SU-DHL-6 (cell line): ENCODE data around the gene C10orf105.

Experiments used
- H2AFZ ChIP-seq: fragments of 200-600 bp; sonication (generic); 2 replicates; pipeline ENCODE4 v1.6.1; 2014; ENCODE audit warnings: low read depth, mild to moderate bottlenecking, moderate library complexity, mixed read lengths, antibody characterized with exemption, low read length; ENCODE audit not compliant: severe bottlenecking
- H3F3A ChIP-seq: fragments of 200-600 bp; shearing (Covaris generic); 2 replicates; pipeline ENCODE4 v1.6.0; 2016; ENCODE audit warnings: antibody characterized with exemption, mild to moderate bottlenecking; ENCODE audit not compliant: insufficient read depth
- H3K27ac ChIP-seq: fragments of 200-600 bp; sonication (generic); 2 replicates; pipeline ENCODE4 v1.5.1; 2016; ENCODE audit warnings: low read depth, mild to moderate bottlenecking, low read length, moderate library complexity, mixed read lengths
- H3K27me3 ChIP-seq: fragments of 200-600 bp; sonication (generic), shearing (Covaris generic); 2 replicates; pipeline ENCODE4 v1.6.0; 2014; ENCODE audit warnings: mild to moderate bottlenecking, low read length
- H3K36me3 ChIP-seq: fragments of 200-600 bp; sonication (generic); 2 replicates; pipeline ENCODE4 v1.6.1; 2014; ENCODE audit warnings: mild to moderate bottlenecking, low read length, mixed read lengths
- H3K4me2 ChIP-seq: fragments of 300-600, 200-600 bp; shearing (Covaris generic), sonication (generic); 2 replicates; pipeline ENCODE4 v1.6.0; 2014; ENCODE audit warnings: low read length, low read depth, mild to moderate bottlenecking; ENCODE audit not compliant: poor library complexity, severe bottlenecking
- H3K4me3 ChIP-seq: fragments of 200-600 bp; sonication (generic); 2 replicates; pipeline ENCODE4 v1.5.1; 2014; ENCODE audit warnings: antibody characterized with exemption, low read length, mild to moderate bottlenecking, mixed read lengths; ENCODE audit not compliant: insufficient read depth, poor library complexity, severe bottlenecking
- H3K79me2 ChIP-seq: fragments of 200-600 bp; sonication (generic); 2 replicates; pipeline ENCODE4 v1.6.1; 2014; ENCODE audit warnings: mild to moderate bottlenecking, low read length, moderate library complexity; ENCODE audit not compliant: insufficient read depth
- H3K9ac ChIP-seq: fragments of 200-600 bp; sonication (generic); 2 replicates; pipeline ENCODE4 v1.7.0; 2014; ENCODE audit warnings: mild to moderate bottlenecking, low read length
- H3K9me2 ChIP-seq: fragments of 200-600 bp; sonication (generic); replicated peaks from 2 replicates; pipeline ENCODE4 v1.6.1; 2014; ENCODE audit warnings: low read length; ENCODE audit not compliant: insufficient read depth
- H3K9me3 ChIP-seq: fragments of 200-600 bp; sonication (generic); 2 replicates; pipeline ENCODE4 v1.6.1; 2014; ENCODE audit warnings: low read length, mixed read lengths; ENCODE audit not compliant: insufficient read depth
- H4K20me1 ChIP-seq: fragments of 200-600 bp; sonication (generic); 2 replicates; pipeline ENCODE4 v1.6.1; 2014; ENCODE audit warnings: low read depth, mild to moderate bottlenecking, antibody characterized with exemption, low read length, moderate library complexity, mixed read lengths
- CTCF ChIP-seq: fragments of 200-600 bp; sonication (generic); IDR thresholded peaks from one replicate; pipeline ENCODE4 v1.5.1; 2017; ENCODE audit warnings: antibody characterized with exemption, mild to moderate bottlenecking, low read length, moderate library complexity; ENCODE audit not compliant: insufficient read depth, poor library complexity, severe bottlenecking
- EZH2phosphoT487 ChIP-seq: fragments of 200-600 bp; sonication (generic), shearing (Covaris generic); conservative IDR thresholded peaks from 2 replicates; pipeline ENCODE4 v1.6.1; 2018; ENCODE audit warnings: mild to moderate bottlenecking, antibody characterized with exemption, low read length, moderate library complexity, mixed read lengths

C10orf105 gene

GRCh38 chr10:71677261-71677660, 42.3 kb downstream of the C10orf105 start:
- Histone ChIP-seq H3K9me3 (no peaks in the 10 kb centered on the region), H3K4me3 (no peak overlapping the region), H3K4me2 (no peak overlapping the region), H3K9ac (no peak overlapping the region), H2AFZ (no peak overlapping the region), H3F3A (no peaks in the 10 kb centered on the region), H4K20me1 (no peaks in the 10 kb centered on the region), H3K36me3 (no peaks in the 10 kb centered on the region), H3K79me2 (no peaks in the 10 kb centered on the region), H3K27me3 (no peaks in the 10 kb centered on the region), H3K9me2 (no peaks in the 10 kb centered on the region), H3K27ac (no peak overlapping the region)
- TF ChIP-seq EZH2phosphoT487 = no peak
- no peak for TF ChIP-seq CTCF

GRCh38 chr10:71675295-71675970, 44.1 kb downstream of the C10orf105 start:
- Histone ChIP-seq H3K9ac (no peak overlapping the region), H3K36me3 (no peaks in the 10 kb centered on the region), H3K4me2 (no peak overlapping the region), H3K4me3 (no peak overlapping the region), H3F3A (no peaks in the 10 kb centered on the region), H3K9me2 (no peaks in the 10 kb centered on the region), H3K79me2 (no peaks in the 10 kb centered on the region), H4K20me1 (no peaks in the 10 kb centered on the region), H3K27ac (no peak overlapping the region), H3K9me3 (no peaks in the 10 kb centered on the region), H3K27me3 (no peaks in the 10 kb centered on the region), H2AFZ (no peak overlapping the region)
- TF ChIP-seq CTCF = no peak
- TF ChIP-seq EZH2phosphoT487 = no peak

DNA sequence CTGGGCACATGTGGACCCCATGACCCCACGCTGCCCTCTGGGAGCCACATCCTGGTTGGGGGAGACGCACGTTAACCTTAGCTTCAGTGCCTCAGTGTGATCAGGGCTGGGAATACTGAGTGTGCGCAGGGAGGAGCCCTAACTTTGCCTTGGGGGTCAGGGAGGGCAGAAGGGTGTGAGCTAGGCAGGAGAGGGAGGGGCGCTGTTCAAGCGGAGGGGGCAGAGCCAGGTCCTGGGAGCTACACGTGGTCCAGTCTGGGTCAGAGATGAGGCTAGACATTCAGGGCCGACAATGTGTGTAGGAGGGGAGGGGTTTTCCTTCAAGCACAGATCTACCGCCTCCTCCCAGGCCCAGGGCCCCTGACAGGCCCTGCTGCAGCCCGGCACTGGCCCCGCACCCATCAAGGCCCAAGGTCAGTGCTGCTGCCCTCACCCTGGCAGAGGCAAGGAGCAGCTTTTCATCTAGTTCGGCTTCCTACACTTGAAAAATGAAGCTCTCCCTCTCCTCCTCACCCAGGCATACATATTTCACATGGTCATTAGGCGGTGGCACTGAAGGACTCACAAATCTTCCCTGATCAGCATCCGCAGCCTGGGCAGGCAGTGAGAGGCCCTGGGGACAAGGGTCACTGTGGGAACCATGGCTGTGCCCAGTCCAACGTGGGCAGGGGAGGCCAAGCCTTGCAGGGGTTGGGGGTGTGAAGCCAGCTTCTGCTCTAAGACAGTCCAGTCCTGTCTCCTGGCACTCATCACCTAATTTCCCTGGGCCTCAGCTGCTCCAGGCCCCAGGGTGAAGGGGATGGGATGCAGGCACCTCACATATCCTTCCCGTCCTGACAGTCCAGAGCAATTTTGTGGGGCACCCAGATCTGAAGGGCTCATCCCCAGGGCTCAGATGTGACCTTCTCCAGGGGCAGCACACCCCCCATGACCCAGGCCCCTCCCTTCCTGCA, 47.3 kb downstream of the C10orf105 start:
- Histone ChIP-seq H3K36me3 (no peaks in the 10 kb centered on the region), H2AFZ (no peak overlapping the region), H3K9ac (no peak overlapping the region), H3F3A (no peaks in the 10 kb centered on the region), H3K9me2 (no peaks in the 10 kb centered on the region), H3K4me2 (no peak overlapping the region), H3K27me3 (no peaks in the 10 kb centered on the region), H3K4me3 (no peak overlapping the region), H3K9me3 (no peaks in the 10 kb centered on the region), H3K27ac (no peak overlapping the region), H3K79me2 (no peaks in the 10 kb centered on the region), H4K20me1 (no peaks in the 10 kb centered on the region)
- TF ChIP-seq CTCF (no peak), EZH2phosphoT487 (no peak)
